NCI-H460 (cell line): ENCODE measurements around the gene CHCHD6. TPM values are rescaled to one million over a fixed set of nuclear protein-coding genes. Genes with fewer than 3 reads are reported as not detected.
"Not testable (repeated sequence)": the region's sequence is repeated elsewhere in the genome, so short reads cannot be mapped to it uniquely, and the experiment has no call there.

Experiments used
- DNase-seq: peaks from one replicate; pipeline ENCODE4 v3.0.0-alpha.2; 2016; ENCODE audit warnings: low read depth; ENCODE audit errors: extremely low read depth
- total RNA-seq: library from RNA; depleted of rRNA; stranded (reverse); fragments of >200 nt; shearing (Covaris generic); gene quantifications from 2 replicates; pipeline ENCODE4 v1.2.3, GENCODE V29; 2014

The CHCHD6 gene
- total RNA-seq, 1 experiment from 2014 or later: 24.2 TPM

DNA sequence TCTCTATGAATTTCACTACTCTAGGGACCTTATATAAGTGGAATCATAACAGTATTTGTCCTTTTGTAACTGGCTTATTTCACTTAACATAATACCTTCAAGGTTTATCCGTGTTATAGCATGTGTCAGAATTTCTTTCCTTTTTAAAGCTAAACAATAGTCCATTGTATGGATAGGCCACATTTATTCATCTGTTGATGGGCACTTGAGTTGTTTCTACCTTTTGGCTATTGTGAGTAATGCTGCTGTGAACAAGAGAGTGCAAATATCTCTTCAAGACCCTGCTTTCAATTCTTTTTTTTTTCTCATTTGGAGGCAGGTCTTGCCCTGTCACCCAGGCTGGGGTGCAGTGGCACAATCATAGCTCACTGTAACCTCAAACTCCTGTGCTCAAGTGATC is 56.5 kb downstream of the CHCHD6 start:
- DNase-seq: no peak

DNA sequence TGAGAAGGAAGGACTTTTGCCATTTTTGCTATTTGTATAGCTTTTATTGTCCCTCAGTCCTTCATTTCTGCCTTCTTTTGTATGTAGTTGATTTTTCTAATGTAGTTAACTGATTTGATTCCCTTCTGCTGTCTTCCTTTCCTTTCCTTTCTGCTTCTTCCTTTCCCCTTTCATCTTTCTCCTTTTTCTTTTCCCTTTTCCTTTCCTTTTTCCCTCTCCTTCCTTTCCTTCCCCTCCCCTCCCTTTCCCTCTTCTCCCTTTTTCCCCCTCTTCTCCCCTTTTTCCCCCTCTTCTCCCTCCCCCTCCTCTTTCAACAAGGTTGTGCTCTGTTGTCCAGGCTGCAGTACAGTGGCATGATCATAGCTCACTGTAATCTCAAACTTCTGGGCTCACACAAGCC is 59.0 kb downstream of the CHCHD6 start:
- DNase-seq: no peak

DNA sequence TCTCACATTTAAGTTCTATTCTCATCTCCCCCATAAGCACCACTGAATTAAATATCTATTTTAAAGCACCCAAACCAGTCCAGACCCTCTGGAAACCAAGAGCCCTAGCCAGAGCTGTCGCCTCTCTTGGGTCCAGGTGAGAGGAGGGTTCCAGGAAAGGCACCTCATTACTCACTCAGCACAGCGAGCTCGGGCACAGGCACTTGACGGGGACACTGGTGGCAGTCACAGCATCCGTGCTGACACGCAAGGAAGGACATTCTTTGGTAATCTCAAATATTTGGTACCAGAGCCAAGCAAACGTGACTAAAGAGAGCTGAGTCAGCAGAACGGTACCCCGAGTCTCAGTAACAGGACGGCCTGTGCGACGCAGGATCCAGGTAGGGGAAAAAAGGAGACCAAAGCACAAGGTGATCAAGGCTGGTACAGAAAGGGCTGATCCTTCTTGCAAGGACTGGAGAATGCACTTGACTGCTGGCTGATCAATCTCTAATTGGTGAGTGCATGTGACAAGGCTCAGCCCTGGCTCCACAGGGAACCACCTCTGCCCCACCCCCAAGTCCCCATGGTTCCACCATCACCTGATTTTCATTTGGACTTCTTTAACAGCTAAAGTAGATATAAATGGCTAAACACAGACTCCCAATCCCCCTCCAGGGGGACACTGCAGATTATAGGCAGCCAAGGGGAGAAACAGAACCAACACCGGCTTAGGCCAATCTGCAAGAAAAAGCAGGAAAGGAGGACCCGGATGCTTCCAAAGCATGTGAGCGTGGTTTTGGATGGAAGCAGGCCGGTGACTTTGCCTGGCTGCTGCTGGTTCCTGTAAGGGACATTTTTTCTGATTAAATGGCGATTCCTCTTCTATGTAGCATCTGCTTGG is 61.4 kb downstream of the CHCHD6 start:
- DNase-seq: no peak

DNA sequence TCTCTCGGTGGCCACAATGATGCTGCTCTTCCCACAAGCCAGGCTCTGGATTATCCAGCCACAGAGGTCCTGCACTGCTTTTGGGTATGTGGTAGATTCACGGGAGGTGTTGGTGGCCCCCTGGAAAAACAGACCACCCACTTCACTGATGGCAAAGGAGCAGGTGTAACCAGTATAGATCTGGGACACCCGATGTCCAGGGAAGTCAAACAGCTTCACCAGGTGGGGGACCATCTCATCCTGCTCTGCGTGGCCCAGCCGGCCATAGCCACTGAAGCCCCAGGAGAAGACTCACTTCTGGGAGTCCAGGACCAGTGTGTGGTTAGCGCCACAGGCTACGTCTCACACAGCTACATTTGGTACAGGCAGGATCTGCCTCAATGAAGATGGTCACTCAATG is 62.6 kb downstream of the CHCHD6 start:
- no peak for DNase-seq

DNA sequence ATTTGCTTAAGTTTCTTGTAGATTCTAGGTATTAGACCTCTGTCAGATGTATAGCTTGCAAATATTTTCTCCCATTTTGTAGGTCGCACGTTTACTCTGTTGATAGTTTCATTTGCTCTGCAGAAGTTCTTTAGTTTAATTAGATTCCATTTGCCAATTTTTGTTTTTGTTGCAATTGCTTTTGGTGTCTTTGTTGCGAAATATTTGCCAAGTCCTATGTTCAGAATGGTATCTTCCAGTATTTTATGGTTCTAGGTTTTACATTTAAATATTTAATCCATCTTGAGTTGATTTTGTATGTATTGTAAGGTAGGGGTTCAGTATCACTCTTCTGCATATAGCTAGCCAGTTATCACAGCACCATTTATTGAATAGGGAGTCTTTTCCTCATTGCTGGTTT is 64.9 kb downstream of the CHCHD6 start:
- no peak for DNase-seq

DNA sequence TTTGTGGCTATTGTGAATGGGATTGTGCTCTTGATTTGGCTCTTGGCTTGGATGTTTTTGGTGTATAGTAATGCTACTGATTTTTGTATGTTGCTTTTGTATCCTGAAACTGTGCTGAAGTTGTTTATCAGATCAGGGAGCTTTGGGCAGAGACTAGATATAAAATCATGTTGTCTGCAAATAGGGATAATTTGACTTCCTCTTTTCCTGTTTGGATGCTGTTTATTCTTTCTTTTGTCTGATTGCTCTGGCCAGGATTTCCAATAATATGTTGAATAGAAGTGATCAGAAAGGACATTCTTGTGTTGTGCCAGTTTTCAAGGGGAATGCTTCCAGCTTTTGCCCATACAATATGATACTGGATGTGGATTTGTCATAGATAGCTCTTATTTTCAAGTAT is 66.1 kb downstream of the CHCHD6 start:
- DNase-seq: no peak

DNA sequence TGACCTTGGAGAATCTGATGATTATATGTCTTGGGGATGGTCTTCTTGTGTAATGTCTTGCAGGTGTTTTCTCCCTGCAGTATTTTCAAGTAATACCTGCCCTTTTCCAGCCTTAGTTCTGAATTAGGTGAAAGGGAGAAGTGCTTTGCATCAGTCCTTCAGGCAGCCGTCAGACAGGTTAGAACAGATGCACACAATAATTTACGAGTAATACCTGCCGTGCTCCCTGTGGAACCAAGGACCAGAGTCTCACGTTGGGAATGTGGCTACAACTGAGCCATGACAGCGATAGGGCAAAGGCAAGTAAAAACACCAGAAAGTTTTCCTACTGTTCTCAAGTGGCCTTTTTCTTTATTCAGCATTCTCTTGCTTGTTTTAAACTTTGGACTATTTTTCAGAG is 69.1 kb downstream of the CHCHD6 start:
- no peak for DNase-seq

DNA sequence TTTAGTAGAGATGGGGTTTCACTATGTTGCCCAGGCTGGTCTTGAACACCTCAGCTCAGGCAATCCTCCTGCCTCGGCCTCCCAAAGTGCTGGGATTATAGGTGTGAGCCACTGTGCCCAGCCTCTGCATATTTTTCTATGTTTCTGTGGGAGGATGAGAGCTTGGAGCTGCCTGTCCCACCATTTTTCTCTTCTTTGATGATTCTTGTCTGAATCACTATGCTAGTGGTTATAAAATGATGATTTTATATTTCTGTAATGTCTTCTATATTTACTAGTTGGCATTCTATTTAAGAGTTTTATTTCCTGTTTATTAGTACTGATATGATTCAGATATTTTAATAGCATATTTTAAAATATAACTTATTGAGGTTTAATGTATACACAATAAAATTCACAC is 69.7 kb downstream of the CHCHD6 start:
- no peak for DNase-seq

DNA sequence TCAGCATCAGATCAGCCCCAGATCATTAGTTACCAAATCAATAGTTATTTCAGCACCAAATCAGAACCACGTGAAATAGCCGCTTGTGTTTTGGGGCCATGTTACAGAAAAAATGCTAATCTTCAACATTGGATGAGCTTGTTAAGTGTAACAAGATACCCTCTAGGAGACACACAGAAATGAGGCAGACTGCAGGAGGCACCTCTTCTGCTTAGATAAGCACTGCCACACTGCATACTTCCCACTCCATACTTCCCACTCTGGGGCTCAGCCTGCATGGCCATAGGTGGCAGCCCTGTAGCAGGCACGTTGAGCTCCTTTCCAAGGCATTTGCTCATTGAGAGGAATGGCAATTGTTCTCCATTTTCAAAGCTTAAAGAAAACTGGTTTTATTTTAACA is 73.3 kb downstream of the CHCHD6 start:
- no peak for DNase-seq

DNA sequence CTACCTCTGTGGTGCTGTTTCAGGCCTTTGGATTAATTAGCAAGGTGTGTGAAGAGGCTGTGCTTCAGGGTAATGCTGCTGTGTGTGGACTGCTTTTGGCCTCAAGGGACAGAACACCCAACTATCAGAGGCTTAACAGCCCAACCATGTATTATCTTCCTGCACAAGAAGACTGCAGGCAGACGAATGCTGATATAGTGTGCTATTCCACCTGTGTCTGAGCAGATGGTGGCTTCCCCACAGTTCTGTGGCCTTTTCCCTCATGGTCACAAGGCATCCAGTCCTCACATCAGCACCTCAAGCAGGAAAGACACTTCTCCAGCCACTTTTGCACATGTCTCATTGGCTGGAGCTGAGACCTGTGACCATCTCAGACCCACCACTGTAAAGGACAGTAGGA is 76.6 kb downstream of the CHCHD6 start:
- no peak for DNase-seq

DNA sequence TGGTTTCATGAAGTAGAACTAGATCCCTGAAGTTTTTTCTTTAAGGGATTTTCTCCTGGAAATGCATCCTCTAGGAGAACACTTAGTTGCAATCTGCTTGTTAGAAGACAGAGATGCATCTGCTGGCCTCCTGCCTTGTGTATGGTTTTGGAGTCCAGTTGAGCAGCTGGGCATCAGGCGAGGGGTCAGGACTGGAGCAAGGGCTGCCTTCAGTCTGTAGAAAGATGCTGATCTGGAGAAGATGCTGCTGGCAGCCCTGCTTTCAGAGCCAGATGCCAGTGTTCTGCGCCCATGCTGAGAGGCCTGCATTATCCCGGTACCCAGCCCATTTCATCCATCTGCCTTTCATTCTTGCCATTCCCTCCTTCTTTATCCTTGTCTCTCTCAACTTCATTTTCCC is 77.4 kb downstream of the CHCHD6 start:
- DNase-seq: no peak

DNA sequence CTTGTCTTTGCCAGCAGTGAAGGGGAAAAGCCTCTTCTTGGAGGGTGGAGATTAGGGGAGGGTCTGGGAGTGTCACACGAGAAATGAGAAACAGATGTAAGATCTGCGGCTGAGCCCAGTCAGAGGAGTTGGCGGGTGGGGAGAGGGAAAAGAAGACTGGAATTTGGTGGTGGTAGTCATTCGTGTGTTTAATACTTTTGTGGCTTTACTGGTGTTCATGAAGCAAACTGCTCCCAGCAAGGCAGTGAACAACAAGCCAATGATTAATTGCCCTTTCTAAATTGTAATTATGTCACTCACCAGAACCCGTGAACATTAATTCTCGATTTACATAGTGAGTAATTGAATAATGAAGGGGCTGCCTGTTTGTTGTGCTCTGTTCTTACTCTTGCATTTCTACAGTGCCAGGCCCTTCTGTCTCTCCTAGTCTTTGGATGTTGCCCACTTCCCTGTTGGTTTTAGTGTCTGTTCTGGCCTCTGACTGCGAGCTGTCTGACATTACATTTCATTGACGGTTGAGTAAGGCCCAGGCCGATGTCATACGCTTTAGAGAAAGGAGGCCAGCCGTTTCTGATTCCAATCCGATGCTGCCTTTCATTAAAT is 78.0 kb downstream of the CHCHD6 start:
- no peak for DNase-seq

DNA sequence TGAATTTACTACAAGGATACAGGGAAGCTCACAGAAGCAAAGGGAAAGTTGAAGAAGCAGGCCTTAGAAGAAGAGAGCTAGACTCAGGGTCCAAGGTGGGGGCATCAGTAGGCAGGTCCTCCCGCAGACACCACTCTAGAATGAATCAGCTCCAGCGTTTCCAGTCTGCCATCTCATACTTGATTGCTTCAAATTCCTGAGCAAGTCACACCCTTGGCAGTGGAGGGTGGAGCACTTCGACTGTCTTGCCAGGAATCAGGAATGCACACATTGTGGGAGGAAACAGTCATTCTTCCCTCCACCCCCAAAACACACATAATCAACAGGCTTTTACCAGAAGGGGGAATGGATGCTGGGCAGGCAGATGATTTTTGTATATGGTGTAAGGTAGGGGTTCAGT is 78.5 kb downstream of the CHCHD6 start:
- peak; percentile 60 for DNase-seq

DNA sequence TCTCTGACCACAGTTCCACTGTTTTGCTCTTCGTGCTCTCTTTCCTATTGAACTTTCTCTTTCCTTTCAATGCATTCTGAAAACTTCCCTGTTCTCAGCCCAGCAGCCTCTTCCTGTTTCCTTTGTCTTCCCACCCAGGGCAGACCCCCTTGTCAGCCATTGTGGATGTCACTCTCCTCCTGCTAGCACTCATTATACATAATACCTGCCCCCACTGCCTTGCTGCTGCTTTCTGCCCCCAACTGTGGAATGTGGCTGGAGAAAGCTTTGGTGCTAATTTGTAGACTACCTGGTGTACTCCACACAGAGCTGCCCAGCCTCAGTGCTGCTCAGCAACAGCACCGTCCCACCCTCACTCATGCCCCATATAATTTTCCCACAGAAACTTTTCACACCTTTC is 80.2 kb downstream of the CHCHD6 start:
- no peak for DNase-seq

DNA sequence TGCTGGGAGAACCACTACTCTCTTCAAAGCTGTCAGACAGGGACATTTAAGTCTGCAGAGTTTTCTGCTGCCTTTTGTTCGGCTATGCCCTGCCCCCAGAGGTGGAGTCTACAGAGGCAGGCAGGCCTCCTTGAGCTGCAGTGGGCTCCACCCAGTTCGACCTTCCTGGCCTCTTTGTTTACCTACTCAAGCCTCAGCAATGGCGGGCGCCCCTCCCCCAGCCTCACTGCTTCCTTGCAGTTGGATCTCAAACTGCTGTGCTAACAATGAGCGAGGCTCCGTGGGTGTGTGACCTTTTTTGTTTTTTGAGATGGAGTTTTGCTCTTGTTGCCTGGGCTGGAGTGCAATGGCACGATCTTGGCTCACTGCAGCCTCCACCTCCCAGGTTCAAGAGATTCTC is 87.3 kb downstream of the CHCHD6 start:
- DNase-seq: not testable (repeated sequence)

DNA sequence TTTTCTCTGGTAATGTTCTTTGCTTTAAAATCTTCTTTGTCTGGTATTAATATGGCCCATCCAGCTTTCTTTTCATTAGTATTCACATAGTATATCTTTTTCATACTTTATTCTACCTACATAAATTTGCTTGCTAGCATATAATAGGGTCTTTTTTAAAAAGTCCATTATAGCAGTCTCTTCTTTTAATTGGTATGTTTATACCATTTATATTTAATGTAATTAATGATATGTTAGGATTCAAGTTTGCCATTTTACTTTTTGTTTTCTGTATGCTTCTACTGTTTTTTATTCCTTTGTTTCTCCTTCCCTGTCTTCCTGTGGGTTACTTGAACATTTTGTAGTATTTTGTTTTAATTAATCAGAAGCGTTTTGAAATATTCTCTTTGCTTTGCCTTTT is 89.0 kb downstream of the CHCHD6 start:
- DNase-seq: no peak

DNA sequence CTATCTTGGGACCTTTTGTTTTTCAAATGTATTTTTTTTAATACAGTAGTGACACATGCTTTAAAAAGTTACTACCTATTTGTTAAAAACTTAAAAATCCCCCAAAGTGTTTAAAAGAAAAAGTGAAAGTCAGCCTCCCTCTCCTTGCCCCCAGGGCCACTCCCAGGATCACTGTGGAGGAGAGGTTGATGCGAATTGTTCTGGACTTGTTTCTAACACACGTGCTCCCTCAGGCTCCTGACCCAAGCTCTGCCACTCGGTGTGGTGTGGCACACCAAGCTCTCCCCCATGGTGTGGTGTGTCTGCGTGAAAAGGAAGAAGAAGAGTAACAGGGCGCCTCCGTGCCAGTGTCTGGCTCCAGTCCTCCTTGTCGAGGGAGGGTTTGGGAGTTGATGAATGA is 93.5 kb downstream of the CHCHD6 start:
- no peak for DNase-seq

DNA sequence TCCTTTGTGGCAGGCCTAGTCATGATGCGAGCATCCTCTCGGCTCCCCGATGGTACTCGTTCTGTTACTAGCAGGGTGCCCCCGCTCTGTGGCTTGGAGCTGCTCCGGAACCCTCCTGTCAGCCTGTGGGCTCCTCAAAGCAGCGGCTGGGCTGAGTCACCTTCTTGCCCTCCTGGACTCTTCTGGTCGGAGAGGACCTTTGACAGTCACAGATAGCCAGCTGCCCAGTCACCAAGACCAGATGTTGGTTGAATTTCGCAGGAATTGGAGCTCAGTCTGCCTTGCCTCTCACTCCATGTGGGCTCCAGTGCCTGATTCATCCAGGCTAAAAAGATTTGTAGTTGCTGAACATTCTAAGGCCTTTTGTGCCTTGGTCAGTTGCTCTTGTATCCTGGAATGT is 94.5 kb downstream of the CHCHD6 start:
- no peak for DNase-seq

DNA sequence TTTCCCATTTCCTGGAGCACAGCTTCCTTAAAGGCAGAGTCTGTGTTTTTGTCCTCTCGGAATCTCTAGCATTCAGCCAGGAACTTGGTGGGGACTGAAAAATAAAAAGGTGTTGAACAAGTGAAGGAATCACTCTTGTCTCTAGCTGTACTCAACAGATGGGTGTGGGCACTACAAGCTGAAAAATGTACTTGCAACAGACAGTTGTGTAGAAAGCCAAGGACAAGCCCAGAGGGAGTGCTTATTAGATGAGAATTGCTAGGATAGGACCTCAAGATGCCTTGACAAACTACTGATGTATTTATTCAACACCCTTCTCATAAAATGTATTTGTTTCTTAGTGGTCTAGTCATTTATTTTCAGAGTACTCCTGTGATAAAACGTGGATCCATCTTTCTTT is 95.1 kb downstream of the CHCHD6 start:
- no peak for DNase-seq

DNA sequence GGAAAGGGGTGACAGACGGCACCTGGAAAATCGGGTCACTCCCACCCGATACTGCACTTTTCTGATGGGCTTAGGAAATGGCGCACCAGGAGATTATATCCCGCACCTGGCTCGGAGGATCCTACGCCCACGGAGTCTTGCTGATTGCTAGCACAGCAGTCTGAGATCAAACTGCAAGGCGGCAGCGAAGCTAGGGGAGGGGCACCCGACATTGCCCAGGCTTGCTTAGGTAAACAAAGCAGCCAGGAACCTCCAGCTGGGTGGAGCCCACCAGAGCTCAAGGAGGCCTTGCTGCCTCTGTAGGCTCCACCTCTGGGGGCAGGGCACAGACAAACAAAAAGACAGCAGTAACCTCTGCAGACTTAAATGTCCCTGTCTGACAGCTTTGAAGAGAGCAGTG is 97.3 kb downstream of the CHCHD6 start:
- DNase-seq: not testable (repeated sequence)

DNA sequence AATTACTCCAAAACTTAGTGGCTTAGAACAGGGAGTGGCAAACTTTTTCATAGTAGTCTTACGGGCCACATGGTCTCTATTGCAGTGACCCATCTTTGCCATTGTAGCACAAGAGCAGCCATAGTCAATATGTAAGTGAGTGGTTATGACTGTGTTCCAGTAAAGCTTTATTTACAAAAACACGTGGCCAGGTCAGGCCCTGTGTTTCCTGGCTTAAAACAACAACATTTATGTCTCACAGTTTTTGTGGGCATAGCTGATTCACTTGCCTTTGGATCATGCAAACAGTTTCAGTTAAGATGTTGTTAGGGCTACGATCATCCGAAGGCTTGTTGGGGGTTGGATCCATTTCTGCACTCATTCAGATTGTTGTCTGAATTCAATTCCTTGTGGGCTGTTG is 103.8 kb downstream of the CHCHD6 start:
- no peak for DNase-seq

DNA sequence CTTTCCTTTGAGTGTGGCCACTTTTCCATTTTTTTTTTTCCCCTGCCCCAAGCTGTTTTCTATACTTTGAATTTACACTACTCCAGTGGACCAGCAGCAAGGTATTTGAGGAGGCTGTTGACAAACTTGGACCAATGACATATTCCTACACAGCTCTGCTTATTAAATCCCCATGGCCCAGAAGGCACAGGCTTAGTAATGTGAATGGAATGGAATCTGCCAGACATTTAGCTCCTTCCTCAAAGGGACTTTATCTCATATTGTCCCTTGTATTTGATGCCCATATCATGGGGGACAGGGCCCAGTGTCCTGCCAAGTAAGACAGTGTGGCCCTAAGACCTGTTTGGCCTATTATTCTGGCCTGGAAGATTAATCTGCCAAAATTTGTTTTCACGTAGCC is 107.5 kb downstream of the CHCHD6 start:
- DNase-seq: no peak

DNA sequence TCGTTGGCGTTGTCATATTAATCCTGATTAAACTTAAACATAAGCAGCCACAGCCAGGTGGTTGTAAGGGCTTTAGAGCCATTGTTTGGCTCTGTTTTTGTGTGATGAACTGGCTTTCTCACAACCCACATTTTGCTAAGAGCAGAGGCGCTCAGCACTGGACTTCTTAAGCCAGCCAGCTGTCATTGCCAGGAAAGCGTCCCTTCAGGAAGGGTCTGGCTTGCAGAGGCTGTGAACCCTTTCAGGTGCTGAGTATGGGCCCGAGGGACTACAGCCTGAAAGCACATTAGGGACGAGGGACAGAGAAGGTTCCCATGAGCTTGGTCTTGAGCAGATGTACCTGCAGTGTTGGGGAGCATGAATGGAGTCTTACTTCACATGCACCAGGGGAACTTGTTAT is 112.3 kb downstream of the CHCHD6 start:
- DNase-seq: no peak
